LoVo (cell line): ENCODE data around the gene ZNF655.
A peak's percentile ranks its signal among the peaks of the same experiment; 100 is the strongest.

Experiments used
- DNase-seq: peaks from one replicate; pipeline ENCODE4 v3.0.0-alpha.2; 2016; ENCODE audit warnings: low spot score

Gene ZNF655

GRCh38 chr7:99606531-99606930, 48.1 kb downstream of the ZNF655 start:
- DNase-seq: no peak

- DNase-seq: no peak
Observed at GRCh38 chr7:99607548-99607947, 49.1 kb downstream of the ZNF655 start.

GRCh38 chr7:99614495-99614894, 56.1 kb downstream of the ZNF655 start:
- no peak for DNase-seq

GRCh38 chr7:99615989-99616358, 57.5 kb downstream of the ZNF655 start:
- DNase-seq: no peak

GRCh38 chr7:99616359-99617191, 58.1 kb downstream of the ZNF655 start, which contains the start of gene ZSCAN25:
TSS of gene ZSCAN25 (plus strand) at chr7:99616946. CDS start at chr7:99619607, 2,661 bp downstream.
- DNase-seq: peak; percentile 95

GRCh38 chr7:99617192-99617781, 58.8 kb downstream of the ZNF655 start:
- no peak for DNase-seq

GRCh38 chr7:99618726-99619125, 60.3 kb downstream of the ZNF655 start:
- DNase-seq: no peak

- no peak for DNase-seq
Observed at GRCh38 chr7:99619571-99620130, 61.2 kb downstream of the ZNF655 start.

- DNase-seq: no peak
Observed at GRCh38 chr7:99621271-99621670, 62.8 kb downstream of the ZNF655 start.

GRCh38 chr7:99622596-99622995, 64.2 kb downstream of the ZNF655 start:
- no peak for DNase-seq

- DNase-seq: no peak
Observed at GRCh38 chr7:99623091-99623693, 64.8 kb downstream of the ZNF655 start.

- no peak for DNase-seq
Observed at GRCh38 chr7:99623702-99624447, 65.4 kb downstream of the ZNF655 start.

GRCh38 chr7:99624484-99624883, 66.0 kb downstream of the ZNF655 start:
- DNase-seq: no peak

GRCh38 chr7:99625321-99625720, 66.9 kb downstream of the ZNF655 start:
- DNase-seq: no peak

GRCh38 chr7:99625961-99626360, 67.5 kb downstream of the ZNF655 start:
- no peak for DNase-seq
